Keratinocyte (primary cell): ENCODE results near the gene ADAMTS2. TPM values are rescaled to one million over a fixed set of nuclear protein-coding genes. Genes with fewer than 3 reads are reported as not detected.

Experiments
- DNase-seq: peaks from one replicate; pipeline ENCODE4 v3.0.0-alpha.2; 2011; ENCODE audit warnings: low read depth, missing footprints, low spot score
- FAIRE-seq: peaks from 2 replicates; lab custom pipeline; 2011; peaks lifted over from hg19 to GRCh38; lab: Jason Lieb, UNC
- H2AFZ ChIP-seq: 2 replicates; pipeline ENCODE4 v1.6.0; 2012; ENCODE audit warnings: low read length, control low read depth, inconsistent platforms; ENCODE audit not compliant: control insufficient read depth
- H3K27ac ChIP-seq: 2 replicates; pipeline ENCODE4 v1.5.1; 2011; ENCODE audit warnings: low read length; ENCODE audit not compliant: control insufficient read depth, insufficient read depth
- H3K27me3 ChIP-seq: 3 replicates; pipeline ENCODE4 v1.6.0; 2011; ENCODE audit warnings: low read length; ENCODE audit not compliant: control insufficient read depth, insufficient read depth; ENCODE audit errors: extremely low read depth
- H3K36me3 ChIP-seq, 2 experiments: 2 replicates in 1 of 2; 3 replicates in 1 of 2; pipeline ENCODE4 v1.5.1; 2011; ENCODE audit warnings: low read length in 2 of 2, mild to moderate bottlenecking in 1 of 2; ENCODE audit not compliant: control insufficient read depth in 2 of 2, insufficient read depth in 2 of 2; ENCODE audit errors: extremely low read depth in 1 of 2
- H3K4me1 ChIP-seq: 3 replicates; pipeline ENCODE4 v1.5.1; 2011; ENCODE audit warnings: low read length; ENCODE audit not compliant: control insufficient read depth, insufficient read depth; ENCODE audit errors: extremely low read depth
- H3K4me2 ChIP-seq: 3 replicates; pipeline ENCODE4 v1.6.0; 2011; ENCODE audit warnings: low read depth, low read length; ENCODE audit not compliant: control insufficient read depth, insufficient read depth; ENCODE audit errors: extremely low read depth
- H3K4me3 ChIP-seq, 3 experiments: fragments of 200-600 bp in 1 of 3; sonication (generic) in 1 of 3; 2 replicates in 2 of 3; 3 replicates in 1 of 3; pipeline ENCODE4 v1.5.1; 2011 to 2016; ENCODE audit warnings: low read length in 3 of 3, mild to moderate bottlenecking in 3 of 3, control low read depth in 2 of 3, inconsistent platforms in 1 of 3, low read depth in 1 of 3, mixed read lengths in 1 of 3, mixed run types in 1 of 3, moderate library complexity in 1 of 3; ENCODE audit not compliant: control insufficient read depth in 2 of 3, insufficient read depth in 2 of 3; ENCODE audit errors: extremely low read depth in 1 of 3
- H3K79me2 ChIP-seq: 2 replicates; pipeline ENCODE4 v1.6.0; 2012; ENCODE audit warnings: low read length; ENCODE audit not compliant: control insufficient read depth, insufficient read depth
- H3K9ac ChIP-seq: 3 replicates; pipeline ENCODE4 v1.6.0; 2011; ENCODE audit warnings: low read length; ENCODE audit not compliant: control insufficient read depth, insufficient read depth; ENCODE audit errors: extremely low read depth
- H3K9me1 ChIP-seq: 3 replicates; pipeline ENCODE4 v1.6.0; 2011; ENCODE audit warnings: low read length; ENCODE audit not compliant: control insufficient read depth, insufficient read depth; ENCODE audit errors: extremely low read depth
- H3K9me3 ChIP-seq: 2 replicates; pipeline ENCODE4 v1.5.1; 2012; ENCODE audit warnings: low read depth, low read length; ENCODE audit not compliant: control insufficient read depth
- H4K20me1 ChIP-seq: 3 replicates; pipeline ENCODE4 v1.6.0; 2011; ENCODE audit warnings: low read length; ENCODE audit not compliant: control insufficient read depth, insufficient read depth; ENCODE audit errors: extremely low read depth
- EZH2 ChIP-seq: IDR thresholded peaks from one replicate; pipeline ENCODE4 v1.6.1; 2012; ENCODE audit warnings: inconsistent platforms, mild to moderate bottlenecking, low read length, moderate library complexity
- dilution Hi-C: fragments of 300-500 bp; cut with MboI; formaldehyde crosslinking; loops from one replicate; pipeline ENCODE4 v1.7.0; 2020; ENCODE audit warnings: low sequenced_read_pairs; ENCODE audit not compliant: extremely low pct_ligation_motif_present
- polyA plus RNA-seq, 5 experiments: library from polyadenylated mRNA; depleted of rRNA in 3 of 5; stranded (reverse) in 3 of 5; stranded (forward) in 1 of 5; unstranded in 1 of 5; fragments of >200 nt; gene quantifications; 1 replicate in 1 of 5; 2 replicates in 3 of 5; 3 replicates in 1 of 5; pipeline versions ENCODE4 v1.2.1 to v1.2.3, GENCODE V29; 2011 to 2012; ENCODE audit warnings: missing spikeins in 2 of 5, low read depth in 1 of 5, low replicate concordance in 1 of 5
- TF ChIP-seq, protein P1 (sequence below), 3 experiments: IDR thresholded peaks in 1 of 3; conservative IDR thresholded peaks in 1 of 3; optimal IDR thresholded peaks in 1 of 3; 2 replicates in 2 of 3; 3 replicates in 1 of 3; pipeline versions ENCODE3 to v1.5.1; 2011; ENCODE audit warnings: low read length in 3 of 3, mild to moderate bottlenecking in 3 of 3, moderate library complexity in 2 of 3, control low read depth in 1 of 3, inconsistent platforms in 1 of 3; ENCODE audit not compliant: insufficient read depth in 2 of 3; ENCODE audit errors: extremely low read depth in 1 of 3

Gene ADAMTS2
- polyA plus RNA-seq, 1 donor (not counting 4 experiments of a cell fraction or from before 2014, with no cell fraction given) = not detected

DNA sequence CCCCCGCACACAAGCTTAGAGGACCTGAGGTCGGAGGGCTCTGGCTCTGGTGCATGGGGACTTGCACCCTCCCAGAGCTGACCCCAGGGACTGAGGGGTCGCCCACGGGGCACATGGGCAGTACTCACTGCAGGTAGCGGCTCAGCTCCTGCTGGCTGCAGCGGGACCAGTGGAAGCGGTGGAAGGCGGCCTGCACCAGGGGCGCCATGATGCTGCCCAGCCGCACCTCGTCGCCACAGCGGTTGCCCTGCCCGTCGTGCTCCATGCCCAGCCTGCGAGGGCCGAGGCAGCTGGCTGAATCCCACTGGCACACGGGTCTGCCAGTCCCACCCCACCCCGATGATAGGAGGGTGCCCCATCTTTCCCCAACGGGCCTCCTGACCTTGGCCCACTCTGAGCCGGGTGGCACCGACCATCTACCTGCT, 191.3 kb downstream of the ADAMTS2 start:
- no peak overlapping the region for H3K4me2 ChIP-seq
- TF ChIP-seq EZH2 = no peak
- TF ChIP-seq, protein P1, sequence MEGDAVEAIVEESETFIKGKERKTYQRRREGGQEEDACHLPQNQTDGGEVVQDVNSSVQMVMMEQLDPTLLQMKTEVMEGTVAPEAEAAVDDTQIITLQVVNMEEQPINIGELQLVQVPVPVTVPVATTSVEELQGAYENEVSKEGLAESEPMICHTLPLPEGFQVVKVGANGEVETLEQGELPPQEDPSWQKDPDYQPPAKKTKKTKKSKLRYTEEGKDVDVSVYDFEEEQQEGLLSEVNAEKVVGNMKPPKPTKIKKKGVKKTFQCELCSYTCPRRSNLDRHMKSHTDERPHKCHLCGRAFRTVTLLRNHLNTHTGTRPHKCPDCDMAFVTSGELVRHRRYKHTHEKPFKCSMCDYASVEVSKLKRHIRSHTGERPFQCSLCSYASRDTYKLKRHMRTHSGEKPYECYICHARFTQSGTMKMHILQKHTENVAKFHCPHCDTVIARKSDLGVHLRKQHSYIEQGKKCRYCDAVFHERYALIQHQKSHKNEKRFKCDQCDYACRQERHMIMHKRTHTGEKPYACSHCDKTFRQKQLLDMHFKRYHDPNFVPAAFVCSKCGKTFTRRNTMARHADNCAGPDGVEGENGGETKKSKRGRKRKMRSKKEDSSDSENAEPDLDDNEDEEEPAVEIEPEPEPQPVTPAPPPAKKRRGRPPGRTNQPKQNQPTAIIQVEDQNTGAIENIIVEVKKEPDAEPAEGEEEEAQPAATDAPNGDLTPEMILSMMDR (optimal IDR thresholded peaks at IDR 0.05 in 1 of 3, IDR thresholded peaks at IDR 0.05 in 1 of 3, conservative IDR thresholded peaks at IDR 0.05 in 1 of 3; ENCODE audit: extremely low read depth in 1 of 3, insufficient read depth in 2 of 3, low read length in 3 of 3) = no peak
- H3K27ac ChIP-seq = no peak overlapping the region
- no peaks in the 10 kb centered on the region for H3K4me1 ChIP-seq
- dilution Hi-C loops = no loop called here
- no peaks in the 10 kb centered on the region for H3K27me3 ChIP-seq
- no peaks in the 10 kb centered on the region for H3K79me2 ChIP-seq
- H3K9me1 ChIP-seq = no peaks in the 10 kb centered on the region
- no peak overlapping the region for H3K4me3 ChIP-seq
- H3K36me3 ChIP-seq = no peaks in the 10 kb centered on the region
- no peak for FAIRE-seq
- H2AFZ ChIP-seq = no peak overlapping the region
- no peak for DNase-seq
- H3K9me3 ChIP-seq = peaks cover 13% of the 10 kb centered on the region
- no peak overlapping the region for H3K9ac ChIP-seq
- no peaks in the 10 kb centered on the region for H4K20me1 ChIP-seq

DNA sequence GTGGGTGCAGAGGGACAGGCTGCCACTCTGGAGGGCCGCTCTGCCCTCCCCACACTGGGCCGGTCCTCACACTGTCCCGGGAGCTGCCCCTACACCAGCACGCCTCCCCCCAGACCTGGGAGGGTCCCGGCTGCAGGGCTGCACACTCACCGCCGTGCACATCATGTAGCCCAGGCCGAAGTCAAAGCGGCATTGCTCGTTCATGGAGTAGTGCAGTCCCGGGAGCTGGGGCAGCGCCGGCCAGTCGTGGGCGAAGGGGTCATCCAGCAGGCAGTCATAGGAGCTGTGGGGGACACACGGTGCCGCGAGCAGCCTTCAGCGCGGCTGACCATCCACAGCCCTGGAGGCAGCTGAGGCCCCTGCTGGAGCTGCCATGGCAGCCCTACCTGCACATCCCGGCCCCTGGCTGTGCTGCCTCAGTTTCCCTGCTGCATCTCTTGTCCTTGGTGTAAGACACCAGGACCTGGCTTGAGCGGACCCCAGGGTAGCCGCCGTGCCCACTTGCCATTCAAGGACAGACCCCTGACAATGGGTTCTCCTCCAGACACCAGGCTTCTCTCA, 191.8 kb downstream of the ADAMTS2 start:
- Histone ChIP-seq H3K9me3 (peaks cover 13% of the 10 kb centered on the region), H3K79me2 (no peaks in the 10 kb centered on the region), H3K4me1 (no peaks in the 10 kb centered on the region), H3K4me2 (no peak overlapping the region), H2AFZ (no peak overlapping the region), H3K9me1 (no peaks in the 10 kb centered on the region), H3K27me3 (no peaks in the 10 kb centered on the region), H4K20me1 (no peaks in the 10 kb centered on the region), H3K4me3 (no peak overlapping the region), H3K27ac (no peak overlapping the region), H3K36me3 (no peaks in the 10 kb centered on the region), H3K9ac (no peak overlapping the region)
- no peak for DNase-seq
- TF ChIP-seq EZH2 = no peak
- TF ChIP-seq, protein P1 (optimal IDR thresholded peaks at IDR 0.05 in 1 of 3, IDR thresholded peaks at IDR 0.05 in 1 of 3, conservative IDR thresholded peaks at IDR 0.05 in 1 of 3; ENCODE audit: extremely low read depth in 1 of 3, insufficient read depth in 2 of 3, low read length in 3 of 3) = no peak
- dilution Hi-C loops = no loop called here
- FAIRE-seq = no peak
